Measurements from ENCODE around the gene SLC24A4.

- TF ChIP-seq EP300 (IDR thresholded peaks at IDR 0.05) = no peak
- TF ChIP-seq CTCF (IDR thresholded peaks at IDR 0.05) = no peak
- TF ChIP-seq POLR2A (IDR thresholded peaks at IDR 0.05) = no peak
- no peak for TF ChIP-seq POLR2AphosphoS5 (IDR thresholded peaks at IDR 0.05)
Observed at GRCh38 chr14:92362781-92363235, 39.8 kb downstream of the SLC24A4 start.
